ENCODE data around the gene NR2F1-AS1.

Gene NR2F1-AS1

GRCh38 chr5:93580927-93581445 lies at the start of gene NR2F1-AS1:
TSS of gene NR2F1-AS1 (minus strand) at chr5:93581219.
- no peak for DNase-seq

GRCh38 chr5:93626801-93627200 lies 45.8 kb upstream of the NR2F1-AS1 start:
- DNase-seq = no peak

- no peak for DNase-seq
Observed at GRCh38 chr5:93623153-93623552, 42.1 kb upstream of the NR2F1-AS1 start.

GRCh38 chr5:93622240-93622885 lies 41.3 kb upstream of the NR2F1-AS1 start:
- DNase-seq = peak; percentile 20 to 36

- peak; percentile 72 to 94 for DNase-seq
Observed at GRCh38 chr5:93621327-93621798, 40.3 kb upstream of the NR2F1-AS1 start.

GRCh38 chr5:93620487-93621326 lies 39.7 kb upstream of the NR2F1-AS1 start:
- DNase-seq = peak; percentile 66 to 88

GRCh38 chr5:93616538-93617174 lies 35.6 kb upstream of the NR2F1-AS1 start:
- no peak for DNase-seq

- no peak for DNase-seq
Observed at GRCh38 chr5:93612855-93613243, 31.8 kb upstream of the NR2F1-AS1 start.

- DNase-seq = no peak
Observed at GRCh38 chr5:93611976-93612854, 31.2 kb upstream of the NR2F1-AS1 start.

- no peak for DNase-seq
Observed at GRCh38 chr5:93611273-93611975, 30.4 kb upstream of the NR2F1-AS1 start.

GRCh38 chr5:93610581-93611272 lies 29.7 kb upstream of the NR2F1-AS1 start:
- no peak for DNase-seq

GRCh38 chr5:93609762-93610161 lies 28.7 kb upstream of the NR2F1-AS1 start:
- no peak for DNase-seq

- no peak for DNase-seq
Observed at GRCh38 chr5:93608855-93609254, 27.8 kb upstream of the NR2F1-AS1 start.

GRCh38 chr5:93607367-93608258 lies 26.6 kb upstream of the NR2F1-AS1 start:
- DNase-seq = peak in 1 of 2 experiments; percentile 60

GRCh38 chr5:93606382-93606752 lies 25.3 kb upstream of the NR2F1-AS1 start:
- no peak for DNase-seq

GRCh38 chr5:93604644-93605515 lies 23.9 kb upstream of the NR2F1-AS1 start:
- DNase-seq = no peak

GRCh38 chr5:93603793-93604643 lies 23.0 kb upstream of the NR2F1-AS1 start:
- no peak for DNase-seq
